ENCODE measurements around the gene CDR2.
"Not testable (repeated sequence)": the region's sequence is repeated elsewhere in the genome, so short reads cannot be mapped to it uniquely, and the experiment has no call there.

The CDR2 gene

GRCh38 chr16:22307838-22308237, 66.6 kb downstream of the CDR2 start:
- DNase-seq (ENCODE audit: low read depth) = no peak

- DNase-seq (ENCODE audit: low read depth) = no peak
Measured at GRCh38 chr16:22306788-22307187, 67.6 kb downstream of the CDR2 start.

GRCh38 chr16:22304411-22304810, 70.0 kb downstream of the CDR2 start:
- no peak for DNase-seq (ENCODE audit: low read depth)

DNA sequence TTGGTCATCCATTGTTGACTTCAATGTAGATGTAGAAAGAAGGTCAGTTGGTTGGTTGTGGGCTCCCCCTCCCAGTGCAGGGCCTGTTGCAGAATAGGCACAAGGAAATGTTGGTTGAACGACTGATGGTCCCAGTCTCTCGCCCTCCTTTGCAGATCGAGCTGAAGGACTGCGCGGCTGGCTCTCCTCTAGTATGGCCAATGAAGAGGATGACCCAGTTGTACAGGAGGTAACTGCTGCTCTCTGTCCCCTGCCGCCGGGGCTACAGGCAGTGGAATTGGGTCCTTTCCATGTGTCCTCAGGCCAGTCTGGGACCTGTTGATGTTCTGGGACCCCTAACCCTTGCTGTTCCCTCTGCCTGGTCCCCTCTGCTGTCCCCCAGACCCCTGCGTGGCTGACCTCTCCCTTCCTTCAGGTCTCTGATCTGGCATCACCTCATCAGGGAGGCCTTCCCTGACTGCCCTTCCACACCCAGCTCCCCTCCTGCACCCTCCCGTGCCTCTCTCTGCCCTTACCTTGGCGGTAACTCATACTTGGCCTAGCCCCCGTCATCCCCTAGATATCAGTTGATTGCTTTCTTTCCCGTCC, 71.5 kb downstream of the CDR2 start:
- DNase-seq (ENCODE audit: low read depth) = no peak

GRCh38 chr16:22301423-22301822, 73.0 kb downstream of the CDR2 start:
- DNase-seq (ENCODE audit: low read depth) = not testable (repeated sequence)

GRCh38 chr16:22300427-22301071, 73.9 kb downstream of the CDR2 start:
- no peak for DNase-seq (ENCODE audit: low read depth)

GRCh38 chr16:22299036-22299435, 75.4 kb downstream of the CDR2 start:
- DNase-seq (ENCODE audit: low read depth) = no peak

GRCh38 chr16:22297871-22298733, 76.3 kb downstream of the CDR2 start:
- DNase-seq (ENCODE audit: low read depth) = peak; percentile 44

GRCh38 chr16:22297114-22297870, 77.1 kb downstream of the CDR2 start, which contains the start of gene POLR3E:
POLR3E (plus strand) TSS chr16:22297409; CDS start chr16:22302969, 5,560 bp downstream.
- peak; percentile 100 for DNase-seq (ENCODE audit: low read depth)

DNA sequence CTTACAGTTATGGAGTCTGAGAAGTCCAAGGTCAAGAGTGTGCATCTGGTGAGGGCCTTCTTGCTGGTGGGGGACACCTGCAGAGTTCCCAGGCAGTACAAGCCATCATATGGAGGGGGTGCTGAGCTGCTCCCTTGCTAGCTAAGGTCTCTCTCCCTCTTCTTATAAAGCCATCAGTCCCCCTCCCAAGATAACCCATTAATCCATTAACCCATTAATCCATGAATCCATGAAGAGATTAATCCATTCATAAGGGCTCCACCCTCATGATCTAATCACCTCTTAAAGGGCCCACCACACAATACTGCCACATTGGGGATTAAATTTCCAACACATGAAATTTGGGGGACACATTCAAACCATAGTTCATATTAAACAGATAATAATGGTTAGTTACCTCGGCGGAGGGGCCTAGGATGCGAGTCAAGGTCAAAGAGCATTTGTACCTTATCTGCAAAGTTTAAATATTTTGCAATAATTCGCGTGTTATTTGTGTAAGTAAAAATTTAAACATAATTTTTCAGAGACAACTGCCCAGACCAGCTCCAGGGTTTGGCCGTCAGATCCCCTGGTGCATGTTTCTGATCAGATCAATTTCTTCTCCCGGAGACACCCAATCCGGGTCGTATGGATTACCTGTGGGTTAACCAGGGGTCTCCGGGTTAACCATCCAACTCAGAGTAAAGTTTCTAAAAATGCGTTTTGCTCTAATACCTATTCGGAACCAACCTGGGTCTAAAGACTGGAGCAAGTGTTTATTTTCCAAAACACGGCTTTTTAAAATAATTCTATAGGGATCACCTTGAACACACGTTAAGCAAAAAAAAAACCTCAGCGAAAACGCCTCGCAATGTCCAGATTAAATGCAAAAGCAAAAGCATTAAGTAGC, 78.0 kb downstream of the CDR2 start:
- DNase-seq (ENCODE audit: low read depth) = no peak
